Retinal pigment epithelial cell (primary cell): Measurements from ENCODE around the gene GALK1.
"Not testable (repeated sequence)": the region's sequence is repeated elsewhere in the genome, so short reads cannot be mapped to it uniquely, and the experiment has no call there.

ENCODE experiments used
- DNase-seq: peaks from one replicate; pipeline ENCODE4 v3.0.0-alpha.2; 2010; ENCODE audit warnings: low read depth
- H3K4me3 ChIP-seq: 2 replicates; pipeline ENCODE4 v1.5.1; 2011; ENCODE audit warnings: mild to moderate bottlenecking, low read length, control low read depth, moderate library complexity
- TF ChIP-seq, protein P1 (sequence below): conservative IDR thresholded peaks from 2 replicates; pipeline ENCODE4 v1.5.1; 2011; ENCODE audit warnings: low read depth, low read length, control low read depth, inconsistent platforms

The GALK1 gene

DNA sequence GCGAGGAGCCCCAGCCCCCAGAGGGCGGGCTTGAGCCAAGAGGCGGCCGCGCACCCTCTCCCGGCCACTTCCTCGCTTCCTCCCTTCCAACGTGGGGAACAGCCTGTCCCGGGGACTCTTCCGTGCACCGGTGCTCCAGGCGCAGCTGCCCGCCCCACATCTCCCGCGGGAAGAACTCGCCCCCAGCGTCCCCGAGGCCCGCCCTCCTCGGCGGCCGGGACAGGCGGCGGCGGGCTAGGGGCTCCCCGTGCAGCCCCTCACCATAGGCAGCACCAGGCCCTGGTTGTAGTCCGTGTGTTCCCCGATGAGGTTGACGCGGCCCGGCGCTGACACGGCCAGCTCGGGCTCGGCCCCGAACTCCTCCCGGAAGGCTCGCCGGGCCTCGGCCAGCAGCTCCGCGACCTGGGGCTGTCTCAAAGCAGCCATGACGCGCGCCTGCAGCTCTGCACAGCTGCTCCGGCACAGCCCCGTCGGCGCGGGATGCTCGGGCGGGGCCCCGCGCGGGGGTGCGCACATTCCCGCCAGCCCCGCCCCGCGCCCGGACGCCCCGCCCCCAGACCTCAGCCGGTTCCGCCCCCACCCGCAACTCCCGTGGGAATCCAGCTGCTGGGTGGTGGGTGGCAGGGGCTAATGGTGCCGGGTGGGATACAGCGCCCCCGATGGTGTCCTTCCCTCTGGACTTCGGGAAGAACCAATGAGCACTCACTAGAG, at the start of gene GALK1:
TSS of gene GALK1 (minus strand) at position 482 of the 711 bp plus-strand sequence. CDS start at position 426, 56 bp downstream.
- no peak for DNase-seq
- peak within 1 kb of the TSS; percentile 49 for H3K4me3 ChIP-seq
- TF ChIP-seq, protein P1, sequence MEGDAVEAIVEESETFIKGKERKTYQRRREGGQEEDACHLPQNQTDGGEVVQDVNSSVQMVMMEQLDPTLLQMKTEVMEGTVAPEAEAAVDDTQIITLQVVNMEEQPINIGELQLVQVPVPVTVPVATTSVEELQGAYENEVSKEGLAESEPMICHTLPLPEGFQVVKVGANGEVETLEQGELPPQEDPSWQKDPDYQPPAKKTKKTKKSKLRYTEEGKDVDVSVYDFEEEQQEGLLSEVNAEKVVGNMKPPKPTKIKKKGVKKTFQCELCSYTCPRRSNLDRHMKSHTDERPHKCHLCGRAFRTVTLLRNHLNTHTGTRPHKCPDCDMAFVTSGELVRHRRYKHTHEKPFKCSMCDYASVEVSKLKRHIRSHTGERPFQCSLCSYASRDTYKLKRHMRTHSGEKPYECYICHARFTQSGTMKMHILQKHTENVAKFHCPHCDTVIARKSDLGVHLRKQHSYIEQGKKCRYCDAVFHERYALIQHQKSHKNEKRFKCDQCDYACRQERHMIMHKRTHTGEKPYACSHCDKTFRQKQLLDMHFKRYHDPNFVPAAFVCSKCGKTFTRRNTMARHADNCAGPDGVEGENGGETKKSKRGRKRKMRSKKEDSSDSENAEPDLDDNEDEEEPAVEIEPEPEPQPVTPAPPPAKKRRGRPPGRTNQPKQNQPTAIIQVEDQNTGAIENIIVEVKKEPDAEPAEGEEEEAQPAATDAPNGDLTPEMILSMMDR, result peak; percentile 74

DNA sequence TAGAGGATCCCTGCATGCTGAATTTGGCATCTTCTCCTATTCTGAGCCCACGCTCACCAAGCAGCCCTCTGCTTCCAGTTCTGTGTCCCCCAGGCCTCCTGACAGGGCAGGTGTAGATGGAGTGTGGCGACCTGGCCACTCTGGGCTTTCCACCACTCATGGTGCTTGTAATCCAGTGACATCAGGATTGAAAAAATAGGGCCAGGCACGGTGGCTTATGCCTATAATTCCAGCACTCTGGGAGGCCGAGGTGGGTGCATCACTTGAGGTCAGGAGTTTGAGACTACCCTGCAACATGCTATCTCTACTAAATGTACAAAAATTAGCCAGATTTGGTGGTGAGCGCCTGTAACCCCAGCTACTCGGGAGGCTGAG, 49.0 kb upstream of the GALK1 start:
- TF ChIP-seq, protein P1, result no peak
- H3K4me3 ChIP-seq, result no peak overlapping the region
- no peak for DNase-seq

DNA sequence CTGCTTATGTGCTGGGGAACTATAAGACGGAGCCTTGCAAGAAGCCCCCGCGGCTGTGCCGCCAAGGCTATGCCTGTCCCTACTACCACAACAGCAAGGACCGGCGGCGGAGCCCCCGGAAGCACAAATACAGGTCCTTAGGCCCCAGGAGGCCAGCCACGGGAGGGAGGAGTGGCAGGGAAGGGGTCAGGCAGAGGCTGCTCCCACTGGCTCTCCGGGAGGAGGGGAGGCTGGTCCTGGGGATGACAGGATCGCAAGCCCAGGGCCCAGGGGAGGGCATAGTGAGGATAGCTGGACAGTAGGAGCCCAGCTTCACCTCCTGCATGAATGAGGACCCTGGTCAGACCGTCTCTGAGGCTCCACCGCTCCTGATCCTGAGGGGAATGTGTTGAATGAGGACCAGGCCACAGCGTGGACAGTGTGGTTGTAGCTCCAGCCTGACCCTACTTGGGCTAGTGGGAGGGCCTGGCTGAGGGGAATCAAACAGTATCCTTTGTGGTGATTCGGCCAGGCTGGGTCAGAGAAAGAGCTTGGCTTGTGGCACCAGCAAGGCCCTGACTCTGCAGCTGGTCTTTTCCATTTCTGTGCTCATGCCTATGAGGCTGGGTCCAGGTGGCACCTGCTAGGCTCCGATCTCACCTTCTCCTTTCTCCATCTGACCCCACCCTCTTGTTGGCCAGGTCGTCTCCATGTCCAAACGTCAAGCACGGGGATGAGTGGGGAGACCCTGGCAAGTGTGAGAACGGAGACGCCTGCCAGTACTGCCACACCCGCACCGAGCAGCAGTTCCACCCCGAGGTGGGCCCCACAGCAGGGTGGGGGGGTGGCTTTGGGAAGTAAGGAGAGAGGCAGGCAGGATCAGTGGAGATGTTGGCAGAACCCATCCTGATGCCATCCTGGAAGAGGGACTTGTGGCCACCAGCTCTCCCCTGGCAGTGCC, 48.4 kb upstream of the GALK1 start:
- H3K4me3 ChIP-seq, result no peak overlapping the region
- TF ChIP-seq, protein P1, result no peak
- DNase-seq, result no peak

DNA sequence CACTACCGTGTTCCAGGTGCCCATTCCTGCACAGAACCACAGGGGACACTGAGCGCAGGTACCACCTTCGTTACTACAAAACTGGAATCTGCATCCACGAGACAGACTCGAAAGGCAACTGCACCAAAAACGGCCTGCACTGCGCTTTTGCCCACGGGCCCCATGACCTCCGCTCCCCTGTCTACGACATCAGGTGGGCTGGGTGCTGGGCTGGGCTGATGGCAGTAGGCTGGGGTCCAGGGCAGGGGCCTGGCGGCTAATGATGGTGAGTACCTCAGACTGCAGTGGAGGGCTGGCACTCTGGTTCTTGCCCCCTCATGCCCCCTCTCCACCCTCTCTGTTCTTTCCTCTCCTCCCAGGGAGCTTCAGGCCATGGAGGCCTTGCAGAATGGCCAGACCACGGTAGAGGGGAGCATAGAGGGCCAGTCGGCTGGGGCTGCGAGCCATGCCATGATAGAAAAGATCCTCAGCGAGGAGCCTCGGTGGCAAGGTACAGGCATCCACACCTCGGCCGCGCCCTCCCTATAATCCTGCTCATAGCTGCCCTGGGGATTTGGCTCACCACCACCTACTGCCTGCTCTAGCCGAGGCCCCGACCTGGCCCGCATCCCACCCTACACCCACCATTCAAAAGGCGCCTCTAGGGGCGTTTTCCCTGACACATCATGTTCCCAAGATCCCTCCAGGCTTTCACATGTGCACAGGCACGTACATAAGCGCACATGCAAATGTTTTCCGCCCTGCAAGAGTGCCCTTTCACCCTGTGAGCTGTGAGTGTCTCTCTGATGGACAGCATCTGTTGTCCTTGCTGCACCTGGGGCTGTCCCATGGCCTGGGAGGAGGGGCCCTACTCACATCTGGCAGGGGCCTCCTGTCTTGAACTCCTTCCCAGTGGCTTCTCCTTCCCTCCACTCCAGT, 47.4 kb upstream of the GALK1 start:
- no peak overlapping the region for H3K4me3 ChIP-seq
- TF ChIP-seq, protein P1, result no peak
- no peak for DNase-seq

DNA sequence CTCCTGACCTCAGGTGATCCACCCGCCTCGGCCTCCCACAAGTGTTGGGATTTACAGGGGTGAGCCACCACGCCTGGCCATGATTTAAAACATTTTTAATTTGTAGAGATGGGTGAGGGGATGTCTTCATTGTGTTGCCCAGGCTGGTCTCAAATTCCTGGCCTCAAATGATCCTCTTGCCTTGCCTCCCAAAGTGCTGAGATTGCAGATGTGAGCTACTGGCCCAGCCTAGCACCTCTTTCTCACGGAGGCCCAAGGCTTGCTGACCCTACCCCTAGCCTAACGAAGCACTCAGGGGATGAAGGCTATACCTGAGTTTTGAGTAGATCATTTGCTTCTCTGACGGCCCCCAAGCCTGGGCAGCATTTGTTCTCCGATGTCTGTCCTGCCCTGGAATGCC, 46.2 kb upstream of the GALK1 start:
- TF ChIP-seq, protein P1, result no peak
- no peak overlapping the region for H3K4me3 ChIP-seq

DNA sequence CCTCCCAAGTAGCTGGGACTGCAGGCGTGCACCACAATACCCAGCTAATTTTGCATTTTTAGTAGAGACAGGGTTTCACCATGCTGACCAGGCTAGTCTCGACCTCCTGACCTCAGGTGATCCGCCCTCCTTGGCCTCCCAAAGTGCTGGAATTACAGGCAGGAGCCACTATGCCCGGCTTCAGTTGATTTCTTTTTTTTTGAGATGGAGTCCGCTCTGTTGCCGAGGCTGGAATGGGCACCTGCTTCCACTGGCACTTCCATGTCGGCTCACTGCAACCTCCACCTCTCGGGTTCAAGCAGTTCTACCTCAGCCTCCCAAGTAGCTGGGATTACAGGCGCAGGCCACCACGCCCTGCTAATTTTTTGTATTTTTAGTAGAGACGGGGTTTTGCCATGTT, 45.8 kb upstream of the GALK1 start:
- H3K4me3 ChIP-seq, DNase-seq: not testable (repeated sequence)

More for the DNA sequence above, 46.2 kb upstream of the GALK1 start:
- no peak for DNase-seq

DNA sequence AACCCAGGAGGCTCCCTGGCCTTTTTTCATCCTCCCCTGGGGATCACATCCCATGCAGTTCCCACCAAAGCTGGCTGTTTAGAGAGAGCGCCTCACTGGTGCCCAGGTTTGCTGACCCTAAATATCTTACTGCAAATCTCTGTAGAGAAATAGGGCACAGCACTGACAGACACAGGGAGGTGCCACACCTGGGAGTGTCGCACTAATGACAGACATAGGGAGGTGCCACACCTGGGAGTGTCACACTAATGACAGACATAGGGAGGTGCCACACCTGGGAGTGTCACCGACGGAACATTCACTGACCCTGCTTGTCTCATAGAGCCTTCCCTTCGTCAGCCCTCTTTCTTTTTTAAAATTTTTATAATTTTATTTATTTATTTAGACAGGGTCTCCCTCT, 45.2 kb upstream of the GALK1 start:
- TF ChIP-seq, protein P1, result no peak
- no peak overlapping the region for H3K4me3 ChIP-seq
- DNase-seq, result no peak
